Ishikawa (cell line): ENCODE data around the gene COMMD1.

Experiments
- EGR1 ChIP-seq: IDR thresholded peaks from 2 replicates; pipeline ENCODE4 v1.6.1; 2012
- EP300 ChIP-seq: IDR thresholded peaks from 2 replicates; pipeline ENCODE4 v1.6.1; 2012; ENCODE audit warnings: borderline replicate concordance
- NFIC ChIP-seq: IDR thresholded peaks from 2 replicates; pipeline ENCODE4 v1.6.1; 2012
- TAF1 ChIP-seq: IDR thresholded peaks from 2 replicates; pipeline ENCODE4 v1.6.1; 2012; ENCODE audit warnings: low read depth, mild to moderate bottlenecking
- TEAD4 ChIP-seq: IDR thresholded peaks from 2 replicates; pipeline ENCODE4 v1.6.1; 2012
- YY1 ChIP-seq: IDR thresholded peaks from 2 replicates; pipeline ENCODE4 v1.6.1; 2012; ENCODE audit warnings: low read depth
- TF ChIP-seq, protein P1 (sequence below): IDR thresholded peaks from 2 replicates; pipeline ENCODE4 v1.6.1; 2012; ENCODE audit warnings: low read depth, mild to moderate bottlenecking
- TF ChIP-seq, protein P2 (sequence below): IDR thresholded peaks from 2 replicates; pipeline ENCODE4 v1.6.1; 2012
- TF ChIP-seq, protein P3 (sequence below): IDR thresholded peaks from 2 replicates; pipeline ENCODE4 v1.6.1; 2012

DNA sequence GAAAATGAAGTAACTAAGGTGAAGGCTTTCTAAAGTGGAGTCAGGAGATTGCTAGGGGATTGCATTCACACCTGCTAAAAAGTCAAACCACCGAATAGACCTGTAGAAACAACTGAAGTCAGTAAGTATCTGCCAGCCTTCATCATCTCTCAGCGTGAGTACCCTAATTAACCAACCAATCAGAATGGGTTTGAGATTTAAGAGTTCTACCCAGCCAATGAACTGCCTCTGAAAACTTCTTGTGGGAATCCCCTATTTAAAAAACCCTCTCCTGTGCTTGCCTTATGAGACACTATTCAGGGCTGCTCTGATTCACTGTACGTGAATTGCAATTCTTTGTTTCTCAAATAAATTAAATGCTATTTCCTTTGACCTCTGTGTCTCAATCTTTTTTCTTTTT, 48.2 kb upstream of the COMMD1 start:
- TF ChIP-seq, protein P1, sequence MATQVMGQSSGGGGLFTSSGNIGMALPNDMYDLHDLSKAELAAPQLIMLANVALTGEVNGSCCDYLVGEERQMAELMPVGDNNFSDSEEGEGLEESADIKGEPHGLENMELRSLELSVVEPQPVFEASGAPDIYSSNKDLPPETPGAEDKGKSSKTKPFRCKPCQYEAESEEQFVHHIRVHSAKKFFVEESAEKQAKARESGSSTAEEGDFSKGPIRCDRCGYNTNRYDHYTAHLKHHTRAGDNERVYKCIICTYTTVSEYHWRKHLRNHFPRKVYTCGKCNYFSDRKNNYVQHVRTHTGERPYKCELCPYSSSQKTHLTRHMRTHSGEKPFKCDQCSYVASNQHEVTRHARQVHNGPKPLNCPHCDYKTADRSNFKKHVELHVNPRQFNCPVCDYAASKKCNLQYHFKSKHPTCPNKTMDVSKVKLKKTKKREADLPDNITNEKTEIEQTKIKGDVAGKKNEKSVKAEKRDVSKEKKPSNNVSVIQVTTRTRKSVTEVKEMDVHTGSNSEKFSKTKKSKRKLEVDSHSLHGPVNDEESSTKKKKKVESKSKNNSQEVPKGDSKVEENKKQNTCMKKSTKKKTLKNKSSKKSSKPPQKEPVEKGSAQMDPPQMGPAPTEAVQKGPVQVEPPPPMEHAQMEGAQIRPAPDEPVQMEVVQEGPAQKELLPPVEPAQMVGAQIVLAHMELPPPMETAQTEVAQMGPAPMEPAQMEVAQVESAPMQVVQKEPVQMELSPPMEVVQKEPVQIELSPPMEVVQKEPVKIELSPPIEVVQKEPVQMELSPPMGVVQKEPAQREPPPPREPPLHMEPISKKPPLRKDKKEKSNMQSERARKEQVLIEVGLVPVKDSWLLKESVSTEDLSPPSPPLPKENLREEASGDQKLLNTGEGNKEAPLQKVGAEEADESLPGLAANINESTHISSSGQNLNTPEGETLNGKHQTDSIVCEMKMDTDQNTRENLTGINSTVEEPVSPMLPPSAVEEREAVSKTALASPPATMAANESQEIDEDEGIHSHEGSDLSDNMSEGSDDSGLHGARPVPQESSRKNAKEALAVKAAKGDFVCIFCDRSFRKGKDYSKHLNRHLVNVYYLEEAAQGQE = no peak
- TF ChIP-seq TEAD4 (no peak), EP300 (no peak), EGR1 (no peak), YY1 (no peak), NFIC (no peak), TAF1 (no peak)
- TF ChIP-seq, protein P2, sequence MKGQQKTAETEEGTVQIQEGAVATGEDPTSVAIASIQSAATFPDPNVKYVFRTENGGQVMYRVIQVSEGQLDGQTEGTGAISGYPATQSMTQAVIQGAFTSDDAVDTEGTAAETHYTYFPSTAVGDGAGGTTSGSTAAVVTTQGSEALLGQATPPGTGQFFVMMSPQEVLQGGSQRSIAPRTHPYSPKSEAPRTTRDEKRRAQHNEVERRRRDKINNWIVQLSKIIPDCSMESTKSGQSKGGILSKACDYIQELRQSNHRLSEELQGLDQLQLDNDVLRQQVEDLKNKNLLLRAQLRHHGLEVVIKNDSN = no peak
- TF ChIP-seq, protein P3, sequence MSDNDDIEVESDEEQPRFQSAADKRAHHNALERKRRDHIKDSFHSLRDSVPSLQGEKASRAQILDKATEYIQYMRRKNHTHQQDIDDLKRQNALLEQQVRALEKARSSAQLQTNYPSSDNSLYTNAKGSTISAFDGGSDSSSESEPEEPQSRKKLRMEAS = no peak
